ENCODE results near the gene ST7. TPM values are rescaled to one million over a fixed set of nuclear protein-coding genes. Genes with fewer than 3 reads are reported as not detected.

The ST7 gene
- total RNA-seq, 1 experiment from 2014 or later: 12.9 TPM

GRCh38 chr7:117227091-117227490 lies 273.8 kb downstream of the ST7 start:
- Histone ChIP-seq H2BK20ac (ENCODE audit: low read depth, low read length, poor library complexity, severe bottlenecking) (no peak overlapping the region), H3K79me1 (ENCODE audit: insufficient read depth, low read depth, low read length, poor library complexity, severe bottlenecking) (no peaks in the 10 kb centered on the region), H3T11ph (ENCODE audit: low read length) (no peak overlapping the region), H4K8ac (replicated peaks; ENCODE audit: insufficient read length, low read depth, low read length) (no peak overlapping the region), H2BK120ac (ENCODE audit: low read depth, low read length, poor library complexity, severe bottlenecking) (no peak overlapping the region), H2BK5ac (ENCODE audit: insufficient read length, low read length) (no peak overlapping the region), H4K20me1 (ENCODE audit: control insufficient read depth, insufficient read depth, insufficient read length) (no peaks in the 10 kb centered on the region), H3K4ac (ENCODE audit: low read depth, low read length) (no peak overlapping the region), H3K27ac (ENCODE audit: insufficient read length, low read depth, low read length) (no peak overlapping the region), H3K9me3 (ENCODE audit: control insufficient read depth, low read depth, low read length) (no peaks in the 10 kb centered on the region), H2AK5ac (ENCODE audit: insufficient read length, low read length) (no peak overlapping the region), H2AFZ (ENCODE audit: low read length) (no peak overlapping the region), H3K18ac (ENCODE audit: insufficient read length, low read depth, low read length) (no peak overlapping the region), H3K79me2 (ENCODE audit: insufficient read depth, low read length) (no peaks in the 10 kb centered on the region), H3K23ac (ENCODE audit: insufficient read length, low read depth, low read length) (no peak overlapping the region), H3K23me2 (ENCODE audit: insufficient read length, low read depth, low read length, poor library complexity, severe bottlenecking) (no peaks in the 10 kb centered on the region), H2BK15ac (ENCODE audit: low read depth, low read length) (no peak overlapping the region), H3K14ac (ENCODE audit: insufficient read depth, low read length) (no peak overlapping the region), H3K9ac (ENCODE audit: extremely low read depth, insufficient read length, low read length) (no peak overlapping the region), H3K4me2 (ENCODE audit: insufficient read depth, insufficient read length, low read length) (no peak overlapping the region), H2BK12ac (ENCODE audit: insufficient read length, low read depth, low read length) (no peak overlapping the region), H3K4me1 (ENCODE audit: insufficient read depth, low read length) (no peaks in the 10 kb centered on the region), H4K5ac (ENCODE audit: insufficient read length, low read depth, low read length) (no peak overlapping the region), H3K27me3 (ENCODE audit: insufficient read depth, low read length) (no peaks in the 10 kb centered on the region), H3K56ac (ENCODE audit: insufficient read length, low read depth, low read length) (no peak overlapping the region), H4K91ac (ENCODE audit: insufficient read length, low read depth, low read length) (no peak overlapping the region)
- Mint-ChIP-seq H3K36me3 (ENCODE audit: insufficient read depth in 1 of 3, low read depth in 3 of 3) (peaks cover 0 to 4% (median 0%) of the 10 kb centered on the region in 3 experiments; a peak in 2 of 7 replicates), H3K9me3 (no peaks in the 10 kb centered on the region; a peak in 1 of 5 replicates), H3K4me3 (no peak overlapping the region), H3K27ac (no peak overlapping the region), H3K27me3 (ENCODE audit: low read depth) (no peaks in the 10 kb centered on the region), H3K4me1 (peaks cover 6 to 9% of the 10 kb centered on the region in 2 experiments)
- WGBS (ENCODE audit: extremely low coverage, insufficient read length, low lambda C conversion rate): no CpG with 5 or more reads among the region's 4 CpGs
- DNase-seq: no peak
- TF ChIP-seq CTCF (conservative IDR thresholded peaks at IDR 0.05): no peak
